Fibroblast of lung (primary cell): ENCODE data around the gene LRP1-AS.

Source experiments
- EZH2 ChIP-seq: IDR thresholded peaks from 2 replicates; pipeline ENCODE4 v1.5.1; 2012; ENCODE audit warnings: low read length, control low read depth, mild to moderate bottlenecking; ENCODE audit errors: missing control alignments
- TF ChIP-seq, protein P1 (sequence below), 2 donors: IDR thresholded peaks in 1 of 2; conservative IDR thresholded peaks in 1 of 2; 1 replicate in 1 of 2; 2 replicates in 1 of 2; pipeline ENCODE4 v1.5.1; 2011 to 2012; ENCODE audit warnings: low read length in 2 of 2, control low read depth in 1 of 2, inconsistent platforms in 1 of 2, low read depth in 1 of 2, mild to moderate bottlenecking in 1 of 2

DNA sequence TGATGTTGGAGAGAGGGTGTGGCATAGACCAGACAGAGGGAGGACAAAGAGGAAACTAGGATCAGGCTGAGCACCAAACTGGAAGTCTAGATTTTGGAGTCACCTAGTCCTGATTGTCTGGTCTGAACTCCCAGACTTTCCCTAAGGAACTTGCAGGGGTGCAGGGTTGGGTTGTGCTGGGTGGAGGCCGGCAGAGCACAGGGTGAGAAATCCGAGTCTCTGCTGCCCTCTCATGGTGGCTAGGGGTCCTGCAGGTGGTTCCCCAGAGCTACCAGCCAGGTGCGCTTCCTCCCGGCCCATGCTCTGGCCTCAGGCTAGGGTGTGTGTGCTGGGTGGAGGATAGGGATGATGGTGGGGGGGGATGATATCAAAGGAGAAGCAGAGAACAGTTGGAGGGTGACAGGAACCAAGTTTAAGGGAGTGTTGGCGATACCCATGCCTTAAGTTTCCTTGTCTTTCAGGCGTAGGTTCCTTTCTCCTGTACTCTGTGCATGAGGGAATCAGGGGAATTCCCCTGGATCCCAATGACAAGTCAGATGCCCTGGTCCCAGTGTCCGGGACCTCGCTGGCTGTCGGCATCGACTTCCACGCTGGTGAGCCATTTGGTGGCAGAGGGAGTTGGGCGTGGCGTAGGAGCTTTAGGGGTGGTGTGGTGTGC, 35.6 kb upstream of the LRP1-AS start:
- TF ChIP-seq, protein P1, sequence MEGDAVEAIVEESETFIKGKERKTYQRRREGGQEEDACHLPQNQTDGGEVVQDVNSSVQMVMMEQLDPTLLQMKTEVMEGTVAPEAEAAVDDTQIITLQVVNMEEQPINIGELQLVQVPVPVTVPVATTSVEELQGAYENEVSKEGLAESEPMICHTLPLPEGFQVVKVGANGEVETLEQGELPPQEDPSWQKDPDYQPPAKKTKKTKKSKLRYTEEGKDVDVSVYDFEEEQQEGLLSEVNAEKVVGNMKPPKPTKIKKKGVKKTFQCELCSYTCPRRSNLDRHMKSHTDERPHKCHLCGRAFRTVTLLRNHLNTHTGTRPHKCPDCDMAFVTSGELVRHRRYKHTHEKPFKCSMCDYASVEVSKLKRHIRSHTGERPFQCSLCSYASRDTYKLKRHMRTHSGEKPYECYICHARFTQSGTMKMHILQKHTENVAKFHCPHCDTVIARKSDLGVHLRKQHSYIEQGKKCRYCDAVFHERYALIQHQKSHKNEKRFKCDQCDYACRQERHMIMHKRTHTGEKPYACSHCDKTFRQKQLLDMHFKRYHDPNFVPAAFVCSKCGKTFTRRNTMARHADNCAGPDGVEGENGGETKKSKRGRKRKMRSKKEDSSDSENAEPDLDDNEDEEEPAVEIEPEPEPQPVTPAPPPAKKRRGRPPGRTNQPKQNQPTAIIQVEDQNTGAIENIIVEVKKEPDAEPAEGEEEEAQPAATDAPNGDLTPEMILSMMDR (conservative IDR thresholded peaks at IDR 0.05 in 1 of 2, IDR thresholded peaks at IDR 0.05 in 1 of 2; ENCODE audit: low read depth in 1 of 2, low read length in 2 of 2): peak; percentile 75 to 88
- TF ChIP-seq EZH2: no peak
